Neural progenitor cell (in vitro differentiated cells): ENCODE measurements around the gene PTGDS. TPM values are rescaled to one million over a fixed set of nuclear protein-coding genes. Genes with fewer than 3 reads are reported as not detected.
A peak's percentile ranks its signal among the peaks of the same experiment; 100 is the strongest.

Experiments
- DNase-seq: peaks from one replicate; pipeline ENCODE4 v3.0.0-alpha.2; 2016; ENCODE audit warnings: low spot score
- H2AFZ ChIP-seq: fragments of 200-600 bp; sonication (generic); replicated peaks from 2 replicates; pipeline ENCODE4 v1.6.1; 2016; ENCODE audit warnings: antibody characterized with exemption
- H3F3A ChIP-seq: fragments of 200-600 bp; sonication (generic); 2 replicates; pipeline ENCODE4 v1.6.1; 2016; ENCODE audit warnings: antibody characterized with exemption, low read depth
- H3K27ac ChIP-seq: fragments of 200-600 bp; sonication (generic); 2 replicates; pipeline ENCODE4 v1.5.1; 2016; ENCODE audit warnings: mild to moderate bottlenecking
- H3K27me3 ChIP-seq: fragments of 200-600 bp; sonication (generic); 2 replicates; pipeline ENCODE4 v1.6.1; 2016; ENCODE audit warnings: mild to moderate bottlenecking, moderate library complexity
- H3K36me3 ChIP-seq: fragments of 200-600 bp; sonication (generic); 2 replicates; pipeline ENCODE4 v1.5.1; 2016
- H3K4me1 ChIP-seq: fragments of 200-600 bp; sonication (generic); 2 replicates; pipeline ENCODE4 v1.6.1; 2016; ENCODE audit warnings: mixed run types
- H3K4me2 ChIP-seq: fragments of 200-600 bp; sonication (generic); 2 replicates; pipeline ENCODE4 v1.6.1; 2016
- H3K4me3 ChIP-seq: fragments of 200-600 bp; sonication (generic); 2 replicates; pipeline ENCODE4 v1.5.1; 2016
- H3K79me2 ChIP-seq: fragments of 200-600 bp; sonication (generic); 2 replicates; pipeline ENCODE4 v1.6.1; 2016; ENCODE audit warnings: low read depth
- H3K9ac ChIP-seq: fragments of 200-600 bp; sonication (generic); 2 replicates; pipeline ENCODE4 v1.6.1; 2016
- H3K9me3 ChIP-seq: fragments of 200-600 bp; sonication (generic); 2 replicates; pipeline ENCODE4 v1.5.1; 2016; ENCODE audit warnings: low read depth
- H4K20me1 ChIP-seq: fragments of 200-600 bp; sonication (generic); 2 replicates; pipeline ENCODE4 v1.6.1; 2016; ENCODE audit warnings: low read depth
- H3K27ac Mint-ChIP-seq: 3 replicates; pipeline ENCODE4 v1.8.0; 2021; ENCODE audit warnings: mixed read lengths
- H3K27me3 Mint-ChIP-seq: 2 replicates; pipeline ENCODE4 v1.8.0; 2022; ENCODE audit warnings: low read depth, mild to moderate bottlenecking, inconsistent platforms, moderate library complexity, mixed read lengths; ENCODE audit not compliant: insufficient read depth
- H3K36me3 Mint-ChIP-seq: 3 replicates; pipeline ENCODE4 v1.8.0; 2021; ENCODE audit warnings: mixed read lengths
- H3K4me1 Mint-ChIP-seq: 3 replicates; pipeline ENCODE4 v1.8.0; 2021; ENCODE audit warnings: mixed read lengths
- H3K4me3 Mint-ChIP-seq: 3 replicates; pipeline ENCODE4 v1.8.0; 2021; ENCODE audit warnings: mild to moderate bottlenecking, moderate library complexity, mixed read lengths
- H3K9me3 Mint-ChIP-seq: 3 replicates; pipeline ENCODE4 v1.8.0; 2020; ENCODE audit warnings: mixed read lengths
- EZH2 ChIP-seq: fragments of 200-600 bp; sonication (generic); IDR thresholded peaks from 2 replicates; pipeline ENCODE4 v1.6.1; 2017; ENCODE audit warnings: antibody characterized with exemption, mild to moderate bottlenecking, moderate library complexity
- EZH2phosphoT487 ChIP-seq: fragments of 200-600 bp; sonication (generic); IDR thresholded peaks from 2 replicates; pipeline ENCODE4 v1.6.1; 2017; ENCODE audit warnings: antibody characterized with exemption
- total RNA-seq: library from RNA; depleted of rRNA; stranded (reverse); fragments of >200 nt; gene quantifications from 2 replicates; pipeline ENCODE4 v1.2.3, GENCODE V29; 2015; ENCODE audit warnings: low replicate concordance
- TF ChIP-seq, protein P1 (sequence below): fragments of 200-600 bp; sonication (generic); IDR thresholded peaks from 2 replicates; pipeline ENCODE4 v1.5.1; 2017; ENCODE audit warnings: antibody characterized with exemption, mild to moderate bottlenecking

The PTGDS gene
- total RNA-seq, 1 donor from 2014 or later, result not detected

DNA sequence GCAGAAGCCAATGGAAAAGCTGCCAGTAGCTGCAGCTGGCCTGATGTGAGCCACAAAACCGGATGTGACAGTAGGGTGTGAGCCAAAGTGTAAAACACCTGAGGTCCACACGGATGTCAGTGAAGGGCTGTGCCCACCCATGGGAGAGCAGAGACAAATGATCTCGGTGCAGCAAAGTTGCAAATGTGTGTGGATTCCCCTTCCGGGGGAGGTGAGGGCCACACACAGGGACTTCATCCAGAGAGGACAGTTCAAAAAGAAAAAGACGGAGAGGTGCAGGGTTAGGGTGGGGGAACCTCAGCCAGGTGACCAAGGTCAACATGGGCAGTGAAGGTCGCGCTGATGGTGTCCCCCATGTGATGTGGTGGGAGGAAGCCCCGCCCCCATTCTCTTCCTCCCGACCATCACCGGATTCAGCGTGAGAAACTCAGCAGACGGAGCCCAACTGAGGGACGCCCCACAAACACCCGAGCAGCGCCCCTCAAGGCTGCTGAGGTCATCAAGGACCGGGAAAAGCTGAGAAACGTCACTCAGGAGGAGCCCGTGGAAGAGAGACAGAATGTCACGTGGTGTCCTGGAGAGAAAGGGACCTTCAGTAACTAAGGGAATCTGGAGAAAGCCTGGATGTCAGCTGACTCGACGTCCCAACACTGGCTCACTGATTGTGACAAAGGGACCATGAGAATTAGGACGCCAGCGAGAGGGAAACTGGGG lies 11.4 kb upstream of the PTGDS start:
- Histone ChIP-seq H3K9ac (no peak overlapping the region), H3K4me3 (no peak overlapping the region), H2AFZ (peak overlapping the region; percentile 61), H3F3A (no peaks in the 10 kb centered on the region), H3K36me3 (no peaks in the 10 kb centered on the region), H3K27me3 (no peaks in the 10 kb centered on the region), H3K4me1 (peaks cover 6% of the 10 kb centered on the region), H3K27ac (no peak overlapping the region), H3K4me2 (peak overlapping the region; percentile 60), H3K79me2 (no peaks in the 10 kb centered on the region), H4K20me1 (no peaks in the 10 kb centered on the region), H3K9me3 (no peaks in the 10 kb centered on the region)
- Mint-ChIP-seq H3K4me1 (peaks cover 17% of the 10 kb centered on the region), H3K9me3 (no peaks in the 10 kb centered on the region), H3K36me3 (no peaks in the 10 kb centered on the region), H3K27me3 (peaks cover 4% of the 10 kb centered on the region), H3K4me3 (peak overlapping the region; percentile 18), H3K27ac (peak overlapping the region; percentile 64)
- peak; percentile 54 for DNase-seq
- TF ChIP-seq EZH2 (no peak), EZH2phosphoT487 (no peak)
- TF ChIP-seq, protein P1, sequence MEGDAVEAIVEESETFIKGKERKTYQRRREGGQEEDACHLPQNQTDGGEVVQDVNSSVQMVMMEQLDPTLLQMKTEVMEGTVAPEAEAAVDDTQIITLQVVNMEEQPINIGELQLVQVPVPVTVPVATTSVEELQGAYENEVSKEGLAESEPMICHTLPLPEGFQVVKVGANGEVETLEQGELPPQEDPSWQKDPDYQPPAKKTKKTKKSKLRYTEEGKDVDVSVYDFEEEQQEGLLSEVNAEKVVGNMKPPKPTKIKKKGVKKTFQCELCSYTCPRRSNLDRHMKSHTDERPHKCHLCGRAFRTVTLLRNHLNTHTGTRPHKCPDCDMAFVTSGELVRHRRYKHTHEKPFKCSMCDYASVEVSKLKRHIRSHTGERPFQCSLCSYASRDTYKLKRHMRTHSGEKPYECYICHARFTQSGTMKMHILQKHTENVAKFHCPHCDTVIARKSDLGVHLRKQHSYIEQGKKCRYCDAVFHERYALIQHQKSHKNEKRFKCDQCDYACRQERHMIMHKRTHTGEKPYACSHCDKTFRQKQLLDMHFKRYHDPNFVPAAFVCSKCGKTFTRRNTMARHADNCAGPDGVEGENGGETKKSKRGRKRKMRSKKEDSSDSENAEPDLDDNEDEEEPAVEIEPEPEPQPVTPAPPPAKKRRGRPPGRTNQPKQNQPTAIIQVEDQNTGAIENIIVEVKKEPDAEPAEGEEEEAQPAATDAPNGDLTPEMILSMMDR, result no peak

DNA sequence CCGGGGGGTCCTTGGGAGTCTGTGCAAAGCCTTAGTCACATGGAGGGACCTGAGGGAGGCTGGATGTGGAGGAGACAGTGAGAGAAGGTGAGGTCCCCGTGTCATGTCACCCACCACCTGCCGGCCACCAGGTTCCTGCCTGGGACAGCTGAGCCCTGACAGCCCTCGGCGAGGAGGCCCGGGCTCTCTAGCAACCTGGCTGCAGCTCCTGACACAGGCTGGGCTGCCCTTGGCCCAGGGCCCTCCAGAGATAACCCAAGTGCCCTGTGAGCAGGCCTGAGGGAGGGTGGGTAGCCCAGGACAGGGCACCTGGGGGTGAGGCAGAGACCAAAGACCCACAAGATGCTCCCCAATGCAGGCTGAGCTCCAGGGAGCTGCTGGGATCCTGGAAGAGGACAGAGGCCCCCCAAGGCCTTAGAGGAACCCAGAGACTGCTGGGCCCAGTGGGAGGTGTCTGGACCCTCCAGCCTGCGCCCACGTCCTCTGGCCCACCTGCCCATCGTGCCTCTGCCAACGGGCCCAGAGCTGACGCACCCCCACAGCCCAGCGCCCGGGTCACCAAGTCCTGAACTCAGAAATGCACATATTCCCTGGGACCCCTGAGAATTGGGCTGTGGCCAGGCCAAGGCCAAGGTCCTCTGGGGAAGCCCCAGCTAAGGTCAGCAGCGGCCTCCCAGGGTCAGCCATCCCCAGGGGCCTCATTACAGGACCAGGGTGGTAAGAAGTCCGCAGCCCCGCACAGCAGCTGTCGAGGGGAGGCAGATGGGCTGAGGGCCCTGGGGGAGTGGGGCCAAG lies 8.8 kb upstream of the PTGDS start:
- Histone ChIP-seq H3K9ac (no peak overlapping the region), H3F3A (no peaks in the 10 kb centered on the region), H3K4me2 (no peak overlapping the region), H3K36me3 (no peaks in the 10 kb centered on the region), H3K4me3 (no peak overlapping the region), H3K9me3 (no peaks in the 10 kb centered on the region), H4K20me1 (no peaks in the 10 kb centered on the region), H3K27ac (no peak overlapping the region), H2AFZ (no peak overlapping the region), H3K79me2 (no peaks in the 10 kb centered on the region), H3K4me1 (peaks cover 6% of the 10 kb centered on the region), H3K27me3 (no peaks in the 10 kb centered on the region)
- no peak overlapping the region for H3K4me3 Mint-ChIP-seq
- H3K36me3 Mint-ChIP-seq, result no peaks in the 10 kb centered on the region
- peaks cover 13% of the 10 kb centered on the region for H3K4me1 Mint-ChIP-seq
- no peak overlapping the region for H3K27ac Mint-ChIP-seq
- TF ChIP-seq, protein P1, result no peak
- TF ChIP-seq EZH2, result no peak
- no peak for TF ChIP-seq EZH2phosphoT487
- peaks cover 4% of the 10 kb centered on the region for H3K27me3 Mint-ChIP-seq
- DNase-seq, result no peak
- no peaks in the 10 kb centered on the region for H3K9me3 Mint-ChIP-seq

DNA sequence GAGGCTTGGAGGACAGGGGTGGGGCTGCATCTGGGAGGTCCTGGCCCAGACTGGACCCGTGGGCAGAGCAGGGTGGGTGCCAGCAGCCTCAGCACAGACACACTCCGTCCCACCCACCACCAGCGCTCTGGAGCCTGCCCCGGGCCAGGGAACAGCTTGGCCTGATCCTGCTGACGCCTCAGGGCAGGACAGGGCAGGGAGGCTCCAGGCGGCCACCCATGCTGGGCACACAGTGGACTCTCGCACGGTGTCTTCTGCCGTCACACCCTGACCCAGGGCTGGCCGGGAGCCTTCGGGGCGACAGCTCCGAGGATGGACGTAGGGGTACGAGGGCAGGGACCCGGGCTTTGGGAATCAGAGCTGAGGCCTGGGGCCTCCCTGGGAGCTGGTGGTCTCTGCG lies 8.2 kb upstream of the PTGDS start:
- peaks cover 13% of the 10 kb centered on the region for H3K4me1 Mint-ChIP-seq
- no peak overlapping the region for H3K4me3 Mint-ChIP-seq
- Histone ChIP-seq H3K9ac (no peak overlapping the region), H2AFZ (no peak overlapping the region), H3K27ac (no peak overlapping the region), H3K4me1 (peaks cover 6% of the 10 kb centered on the region), H3K36me3 (no peaks in the 10 kb centered on the region), H4K20me1 (no peaks in the 10 kb centered on the region), H3K27me3 (no peaks in the 10 kb centered on the region), H3K4me2 (no peak overlapping the region), H3F3A (no peaks in the 10 kb centered on the region), H3K9me3 (no peaks in the 10 kb centered on the region), H3K79me2 (no peaks in the 10 kb centered on the region), H3K4me3 (no peak overlapping the region)
- H3K9me3 Mint-ChIP-seq, result no peaks in the 10 kb centered on the region
- H3K27me3 Mint-ChIP-seq, result peaks cover 4% of the 10 kb centered on the region
- H3K27ac Mint-ChIP-seq, result no peak overlapping the region
- no peaks in the 10 kb centered on the region for H3K36me3 Mint-ChIP-seq
- DNase-seq, result no peak
- TF ChIP-seq EZH2 (no peak), EZH2phosphoT487 (no peak)
- TF ChIP-seq, protein P1, result no peak
